IMR-90 (cell line): Measurements from ENCODE around the gene DDX10. TPM values are rescaled to one million over a fixed set of nuclear protein-coding genes. Genes with fewer than 3 reads are reported as not detected.

Source experiments
- ATAC-seq: fragments of 200-7000 bp; cut with Tn5 transposase; 2 replicates; pipeline ENCODE4 v1.9.1; 2020; ENCODE audit warnings: low read depth, mild to moderate bottlenecking, moderate library complexity
- BruUV-seq: library from RNA; stranded (reverse); fragments of 400-500 nt; replicated peaks from 2 replicates; lab custom pipeline; 2021; lab: Mats Ljungman, UMichigan
- CTCF ChIA-PET: fragments of 300-600 bp; formaldehyde crosslinking; extraction: SDS; loops from one replicate; lab custom pipeline; 2021; ENCODE audit warnings: antibody characterized with exemption; lab: Yijun Ruan, JAX
- POLR2A ChIA-PET: fragments of 300-600 bp; sonication (Branson Sonifier 250); formaldehyde crosslinking; loops from one replicate; lab custom pipeline; 2022; ENCODE audit warnings: antibody characterized with exemption; ENCODE audit not compliant: unreplicated experiment; lab: Charles Lee
- DNase-seq: peaks from one replicate; pipeline ENCODE4 v3.0.0; 2013
- H2AFZ ChIP-seq: replicated peaks from 2 replicates; pipeline ENCODE3; 2013; ENCODE audit warnings: low read length, mild to moderate bottlenecking; ENCODE audit not compliant: poor library complexity
- H2AK5ac ChIP-seq: 2 replicates; pipeline ENCODE4 v1.6.1; 2013; ENCODE audit warnings: low read depth, low read length, inconsistent platforms
- H2AK9ac ChIP-seq: replicated peaks from 2 replicates; pipeline ENCODE3; 2013; ENCODE audit warnings: mild to moderate bottlenecking, low read depth, low read length, moderate library complexity; ENCODE audit not compliant: poor library complexity
- H2BK120ac ChIP-seq: 2 replicates; pipeline ENCODE4 v1.6.1; 2013; ENCODE audit warnings: low read depth, low read length, inconsistent platforms
- H2BK15ac ChIP-seq: 3 replicates; pipeline ENCODE4 v1.6.1; 2013; ENCODE audit warnings: low read depth, low read length, inconsistent platforms
- H2BK20ac ChIP-seq: 2 replicates; pipeline ENCODE4 v1.6.1; 2013; ENCODE audit warnings: low read depth, mild to moderate bottlenecking, inconsistent platforms, low read length, moderate library complexity
- H2BK5ac ChIP-seq: 2 replicates; pipeline ENCODE4 v1.6.1; 2013; ENCODE audit warnings: mild to moderate bottlenecking, low read depth, low read length, inconsistent platforms; ENCODE audit not compliant: poor library complexity, severe bottlenecking
- H3K14ac ChIP-seq: replicated peaks from 2 replicates; pipeline ENCODE4 v1.6.1; 2013; ENCODE audit warnings: low read depth, low read length, inconsistent platforms
- H3K18ac ChIP-seq: 2 replicates; pipeline ENCODE4 v1.6.1; 2013; ENCODE audit warnings: low read depth, low read length, control low read depth
- H3K23ac ChIP-seq: 2 replicates; pipeline ENCODE4 v1.6.1; 2013; ENCODE audit warnings: low read depth, low read length, inconsistent platforms
- H3K27ac ChIP-seq: 2 replicates; pipeline ENCODE4 v1.5.1; 2013; ENCODE audit warnings: mild to moderate bottlenecking, control low read depth, low read length; ENCODE audit not compliant: insufficient read depth
- H3K27me3 ChIP-seq: 2 replicates; pipeline ENCODE4 v1.6.1; 2013; ENCODE audit warnings: low read length; ENCODE audit not compliant: control insufficient read depth, insufficient read depth
- H3K36me3 ChIP-seq: 2 replicates; pipeline ENCODE4 v1.6.1; 2013; ENCODE audit warnings: low read length, mixed read lengths; ENCODE audit not compliant: control insufficient read depth, insufficient read depth
- H3K4ac ChIP-seq: 2 replicates; pipeline ENCODE4 v1.6.1; 2013; ENCODE audit warnings: low read depth, low read length, inconsistent platforms
- H3K4me1 ChIP-seq: 2 replicates; pipeline ENCODE4 v1.6.1; 2013; ENCODE audit warnings: low read length, mixed read lengths; ENCODE audit not compliant: control insufficient read depth, insufficient read depth
- H3K4me2 ChIP-seq: 2 replicates; pipeline ENCODE4 v1.6.1; 2013; ENCODE audit warnings: low read depth, mild to moderate bottlenecking, control low read depth, low read length, moderate library complexity
- H3K4me3 ChIP-seq: 2 replicates; pipeline ENCODE4 v1.5.1; 2013; ENCODE audit warnings: low read depth, mild to moderate bottlenecking, control low read depth, low read length, moderate library complexity; ENCODE audit not compliant: insufficient read depth
- H3K56ac ChIP-seq: 2 replicates; pipeline ENCODE4 v1.6.1; 2013; ENCODE audit warnings: low read length, inconsistent platforms; ENCODE audit not compliant: insufficient read depth; ENCODE audit errors: extremely low read depth
- H3K79me1 ChIP-seq, 2 experiments: 2 replicates each; pipeline ENCODE4 v1.6.1; 2013; ENCODE audit warnings: low read length in 2 of 2, inconsistent platforms in 1 of 2, low read depth in 1 of 2
- H3K9ac ChIP-seq: 2 replicates; pipeline ENCODE4 v1.6.1; 2013; ENCODE audit warnings: low read depth, low read length, control low read depth
- H3K9me1 ChIP-seq: 2 replicates; pipeline ENCODE4 v1.6.1; 2013; ENCODE audit warnings: low read length, inconsistent platforms; ENCODE audit not compliant: insufficient read depth
- H3K9me3 ChIP-seq: 2 replicates; pipeline ENCODE4 v1.6.1; 2013; ENCODE audit warnings: low read length; ENCODE audit not compliant: control insufficient read depth, insufficient read depth
- H4K20me1 ChIP-seq: 2 replicates; pipeline ENCODE4 v1.6.1; 2013; ENCODE audit warnings: low read length, inconsistent platforms; ENCODE audit not compliant: insufficient read depth
- H4K5ac ChIP-seq: 2 replicates; pipeline ENCODE4 v1.6.1; 2013; ENCODE audit warnings: mild to moderate bottlenecking, low read depth, low read length, control low read depth
- H4K8ac ChIP-seq, 2 experiments: 2 replicates each; pipeline ENCODE4 v1.6.1; 2013; ENCODE audit warnings: low read depth in 2 of 2, low read length in 2 of 2, control low read depth in 1 of 2, inconsistent platforms in 1 of 2
- H4K91ac ChIP-seq: 2 replicates; pipeline ENCODE4 v1.6.1; 2013; ENCODE audit warnings: low read depth, low read length, inconsistent platforms; ENCODE audit not compliant: insufficient read depth
- CHD1 ChIP-seq: IDR thresholded peaks from 2 replicates; pipeline ENCODE4 v1.6.1; 2012; ENCODE audit warnings: low read depth, low read length, improper control_type of control experiment
- ELK1 ChIP-seq: fragments of 150-350 bp; IDR thresholded peaks from 2 replicates; pipeline ENCODE4 v1.6.1; 2016; ENCODE audit warnings: low read depth, mild to moderate bottlenecking, low read length, moderate library complexity, borderline replicate concordance
- MAZ ChIP-seq: IDR thresholded peaks from 2 replicates; pipeline ENCODE4 v1.6.1; 2012; ENCODE audit warnings: low read depth, mild to moderate bottlenecking, low read length, improper control_type of control experiment, moderate library complexity, borderline replicate concordance
- NFE2L2 ChIP-seq: fragments of 150-350 bp; IDR thresholded peaks from 2 replicates; pipeline ENCODE4 v1.6.1; 2016; ENCODE audit warnings: low read depth, mild to moderate bottlenecking, low read length
- RAD21 ChIP-seq: IDR thresholded peaks from 2 replicates; pipeline ENCODE4 v1.6.1; 2012; ENCODE audit warnings: low read length, improper control_type of control experiment
- SMC3 ChIP-seq: fragments of 150-350 bp; IDR thresholded peaks from 2 replicates; pipeline ENCODE4 v1.6.1; 2016; ENCODE audit warnings: low read depth, mild to moderate bottlenecking, antibody characterized with exemption, low read length, moderate library complexity
- WGBS, 2 experiments: methylation state at CpG; one replicate each; pipeline versions ENCODE4 v1.1.5 to v1.1.7; 2013; ENCODE audit warnings: missing lambda C conversion rate in 2 of 2; ENCODE audit not compliant: insufficient read length in 1 of 2; ENCODE audit errors: extremely low coverage in 2 of 2; 5-methylcytosine and 5-hydroxymethylcytosine counted together
- dilution Hi-C: fragments of 300-500 bp; cut with HindIII; formaldehyde crosslinking; loops from one replicate; pipeline ENCODE4 v1.14.3; 2018; ENCODE audit warnings: low sequenced_read_pairs; ENCODE audit not compliant: unreplicated experiment
- in situ Hi-C: fragments of 300-500 bp; cut with MboI; formaldehyde crosslinking; loops from 3 replicates; pipeline ENCODE4 v1.14.3; 2019; ENCODE audit warnings: low sequenced_read_pairs, inconsistent platforms, mixed read lengths
- intact Hi-C: fragments of 100-400 bp; cut with micrococcal nuclease; formaldehyde crosslinking; loops from 2 replicates; pipeline ENCODE4 v1.10.0; 2022
- polyA plus RNA-seq, 3 experiments: library from polyadenylated mRNA; depleted of rRNA; stranded (reverse); fragments of >200 nt; gene quantifications; 2 replicates each; pipeline ENCODE4 v1.2.3, GENCODE V29; 2012; ENCODE audit warnings: low replicate concordance in 1 of 3
- total RNA-seq: library from RNA; depleted of rRNA; stranded (reverse); fragments of >200 nt; gene quantifications from 2 replicates; pipeline ENCODE4 v1.2.3, GENCODE V29; 2012

The DDX10 gene
- total and polyA plus RNA-seq, 2 of the 4 experiments (the other 2 are of a cell fraction): 20.0 to 31.9 TPM

DNA sequence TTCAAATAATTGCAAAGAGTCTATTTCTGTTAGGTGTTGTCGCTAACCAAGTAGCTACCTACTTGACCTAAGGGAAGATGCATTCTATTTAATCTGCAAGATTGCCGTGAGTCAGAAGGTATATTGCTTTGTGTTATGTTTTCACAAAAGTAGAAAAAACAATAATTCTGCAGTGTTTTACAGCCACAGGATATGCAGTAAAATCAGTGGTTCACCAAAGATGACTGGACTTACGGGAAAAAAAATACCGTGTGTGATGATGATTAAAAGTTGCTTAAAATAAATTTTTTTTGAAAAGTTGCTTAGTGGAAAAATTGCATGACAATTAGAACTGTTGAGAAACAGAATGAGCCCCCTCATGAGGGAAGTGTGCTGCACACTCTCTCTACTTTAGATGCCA, 209.1 kb downstream of the DDX10 start:
- ChIA-PET CTCF (interaction anchor here (0.7 to 1.3 kb wide), 2 partner anchors 10 to 176 kb away, joined by 3 read pairs; no protein-coding TSS in a partner anchor), POLR2A (no interaction called here)
- Histone ChIP-seq H3K9ac (no peak overlapping the region), H3K27ac (no peak overlapping the region), H2AK9ac (no peak overlapping the region), H3K4me1 (peaks cover 4% of the 10 kb centered on the region), H3K27me3 (no peaks in the 10 kb centered on the region), H3K9me1 (no peaks in the 10 kb centered on the region), H3K4ac (no peak overlapping the region), H3K4me3 (no peak overlapping the region), H3K56ac (no peak overlapping the region), H4K20me1 (no peaks in the 10 kb centered on the region), H4K8ac (no peak overlapping the region), H2BK20ac (no peak overlapping the region), H3K36me3 (no peaks in the 10 kb centered on the region), H4K91ac (no peak overlapping the region), H2BK15ac (no peak overlapping the region), H4K5ac (no peak overlapping the region), H2BK120ac (no peak overlapping the region; the same call in 1 of the 2 replicates), H3K18ac (no peak overlapping the region; the same call in 1 of the 2 replicates), H2AFZ (no peak overlapping the region), H2BK5ac (no peak overlapping the region), H2AK5ac (no peak overlapping the region), H3K9me3 (no peaks in the 10 kb centered on the region), H3K23ac (no peak overlapping the region), H3K79me1 (peaks cover 5 to 15% of the 10 kb centered on the region in 2 experiments; a peak in 3 of 4 replicates), H3K14ac (no peak overlapping the region), H3K4me2 (no peak overlapping the region)
- WGBS, 2 experiments: 100% methylated on average over 1 of the region's 4 CpGs
- no TSS peak for BruUV-seq
- no peak for TF ChIP-seq ELK1
- no peak for TF ChIP-seq NFE2L2
- no peak for TF ChIP-seq RAD21
- no peak for TF ChIP-seq CHD1
- TF ChIP-seq SMC3: no peak
- no peak for TF ChIP-seq MAZ
- in situ Hi-C loops: no loop called here
- dilution Hi-C loops: no loop called here
- DNase-seq: no peak
- intact Hi-C loops: loop anchor here (10.0 kb wide), 2 partner anchors 551 to 821 kb away; partner anchors contain the start of gene C11orf87
- ATAC-seq: no peak
